Breast epithelium (tissue), 4 donors: ENCODE data around the gene KIFC1. TPM values are rescaled to one million over a fixed set of nuclear protein-coding genes. Genes with fewer than 3 reads are reported as not detected.
"Not testable (repeated sequence)": the region's sequence is repeated elsewhere in the genome, so short reads cannot be mapped to it uniquely, and the experiment has no call there.

ENCODE experiments used
- DNase-seq, 2 donors: peaks; one replicate each; pipeline ENCODE4 v3.0.0-alpha.2; 2019; ENCODE audit warnings: low spot score in 2 of 2
- H3K27ac ChIP-seq, 2 donors: fragments of 200-600 bp; sonication (generic) in 1 of 2; one replicate each; pipeline ENCODE4 v1.5.1; 2016 to 2019; ENCODE audit warnings: mild to moderate bottlenecking in 1 of 2
- H3K27me3 ChIP-seq, 2 donors: fragments of 200-600 bp; sonication (generic) in 1 of 2; one replicate each; pipeline versions ENCODE4 v1.5.1 to v1.6.0; 2017 to 2019; ENCODE audit warnings: control low read depth in 1 of 2, mild to moderate bottlenecking in 1 of 2
- H3K36me3 ChIP-seq: fragments of 200-600 bp; one replicate; pipeline ENCODE4 v1.5.1; 2019
- H3K4me1 ChIP-seq, 2 donors: fragments of 200-600 bp; sonication (generic); one replicate each; pipeline ENCODE4 v1.5.1; 2016 to 2019; ENCODE audit warnings: control low read depth in 1 of 2
- H3K4me3 ChIP-seq, 3 donors: fragments of 200-600 bp; sonication (generic); 1 replicate in 2 of 3; 2 replicates in 1 of 3; pipeline ENCODE4 v1.5.1; 2016 to 2019; ENCODE audit warnings: mild to moderate bottlenecking in 3 of 3, moderate library complexity in 2 of 3
- H3K9me3 ChIP-seq, 2 donors: fragments of 200-600 bp; sonication (generic) in 1 of 2; one replicate each; pipeline ENCODE4 v1.5.1; 2016 to 2019; ENCODE audit warnings: control low read depth in 1 of 2
- POLR2A ChIP-seq: fragments of 450-650 bp; IDR thresholded peaks from one replicate; pipeline ENCODE4 v1.6.1; 2016; ENCODE audit warnings: antibody characterized with exemption, mild to moderate bottlenecking, moderate library complexity
- POLR2AphosphoS5 ChIP-seq, 3 donors: sonication (generic); formaldehyde crosslinking; IDR thresholded peaks; one replicate each; pipeline ENCODE4 v1.6.1; 2017; ENCODE audit warnings: antibody characterized with exemption in 3 of 3
- intact Hi-C: fragments of 100-400 bp; cut with DNase I; formaldehyde crosslinking; loops from one replicate; pipeline ENCODE4 v1.15.1; 2023; ENCODE audit warnings: low total_unique reads
- total RNA-seq, 3 donors: library from RNA; depleted of rRNA; stranded (reverse); fragments of >200 nt; gene quantifications; one replicate each; pipeline ENCODE4 v1.1.0, GENCODE V29; 2016
- TF ChIP-seq, protein P1 (sequence below), 3 donors: fragments of 450-650 bp; IDR thresholded peaks; one replicate each; pipeline ENCODE4 v1.5.1; 2016 to 2017; ENCODE audit warnings: antibody characterized with exemption in 3 of 3, mild to moderate bottlenecking in 3 of 3, moderate library complexity in 3 of 3

Gene KIFC1
- total RNA-seq, 3 donors from 2014 or later: 2.0 to 3.8 (median 3.2) TPM

DNA sequence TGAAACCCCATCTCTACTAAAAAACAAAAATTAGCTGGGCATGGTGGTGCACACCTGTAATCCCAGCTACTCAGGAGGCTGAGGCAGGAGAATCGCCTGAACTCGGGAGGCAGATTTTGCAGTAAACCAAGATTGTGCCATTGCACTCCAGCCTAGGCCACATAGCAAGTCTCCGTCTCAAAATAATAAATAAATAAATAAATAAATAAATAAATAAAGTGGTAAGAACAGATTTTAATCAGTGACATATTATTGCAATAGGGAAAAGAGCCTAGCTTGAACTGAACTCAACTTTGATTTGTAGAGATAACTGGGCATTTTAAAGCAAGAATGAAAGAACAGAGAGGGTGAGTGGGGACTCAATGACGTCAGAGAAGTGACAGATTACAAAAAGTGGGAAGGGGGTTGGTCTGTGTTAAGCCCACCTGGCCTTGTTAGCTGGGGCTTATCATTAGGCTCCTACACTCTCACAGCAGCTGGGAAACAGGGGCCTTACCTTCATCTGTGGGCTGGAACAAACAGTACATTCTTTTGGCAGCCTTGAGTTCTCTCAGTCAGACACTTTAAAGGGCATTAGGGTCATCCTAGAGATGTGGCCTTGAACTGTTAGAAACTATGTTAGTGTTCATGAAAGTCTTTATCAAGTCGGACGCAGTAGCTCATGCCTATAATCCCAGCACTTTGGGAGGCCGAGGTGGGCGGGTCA is 24.5 kb upstream of the KIFC1 start:
- TF ChIP-seq POLR2AphosphoS5 (IDR thresholded peaks at IDR 0.05) (no peak), POLR2A (no peak)
- TF ChIP-seq, protein P1, sequence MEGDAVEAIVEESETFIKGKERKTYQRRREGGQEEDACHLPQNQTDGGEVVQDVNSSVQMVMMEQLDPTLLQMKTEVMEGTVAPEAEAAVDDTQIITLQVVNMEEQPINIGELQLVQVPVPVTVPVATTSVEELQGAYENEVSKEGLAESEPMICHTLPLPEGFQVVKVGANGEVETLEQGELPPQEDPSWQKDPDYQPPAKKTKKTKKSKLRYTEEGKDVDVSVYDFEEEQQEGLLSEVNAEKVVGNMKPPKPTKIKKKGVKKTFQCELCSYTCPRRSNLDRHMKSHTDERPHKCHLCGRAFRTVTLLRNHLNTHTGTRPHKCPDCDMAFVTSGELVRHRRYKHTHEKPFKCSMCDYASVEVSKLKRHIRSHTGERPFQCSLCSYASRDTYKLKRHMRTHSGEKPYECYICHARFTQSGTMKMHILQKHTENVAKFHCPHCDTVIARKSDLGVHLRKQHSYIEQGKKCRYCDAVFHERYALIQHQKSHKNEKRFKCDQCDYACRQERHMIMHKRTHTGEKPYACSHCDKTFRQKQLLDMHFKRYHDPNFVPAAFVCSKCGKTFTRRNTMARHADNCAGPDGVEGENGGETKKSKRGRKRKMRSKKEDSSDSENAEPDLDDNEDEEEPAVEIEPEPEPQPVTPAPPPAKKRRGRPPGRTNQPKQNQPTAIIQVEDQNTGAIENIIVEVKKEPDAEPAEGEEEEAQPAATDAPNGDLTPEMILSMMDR (IDR thresholded peaks at IDR 0.05): no peak
- H3K4me3 ChIP-seq: no peak overlapping the region
- DNase-seq: no peak
- no peaks in the 10 kb centered on the region for H3K4me1 ChIP-seq
- intact Hi-C loops: no loop called here
- H3K36me3 ChIP-seq: no peaks in the 10 kb centered on the region
- no peak overlapping the region for H3K27ac ChIP-seq
- no peaks in the 10 kb centered on the region for H3K27me3 ChIP-seq
- H3K9me3 ChIP-seq: no peaks in the 10 kb centered on the region

DNA sequence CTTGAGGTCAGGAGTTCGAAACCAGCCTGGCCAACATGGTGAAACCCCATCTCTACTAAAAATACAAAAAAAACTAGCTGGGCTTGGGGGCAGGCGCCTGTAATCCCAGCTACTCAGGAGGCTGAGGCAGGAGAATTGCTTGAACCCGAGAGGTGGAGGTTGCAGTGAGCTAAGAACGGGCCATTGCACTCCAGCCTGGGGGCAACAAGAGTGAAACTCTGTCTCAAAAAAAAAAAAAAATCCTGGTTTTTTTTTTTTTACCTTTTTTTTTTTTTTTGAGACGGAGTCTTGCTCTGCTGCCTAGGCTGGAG is 24.0 kb upstream of the KIFC1 start:
- H3K27ac ChIP-seq, H3K27me3 ChIP-seq, H3K4me1 ChIP-seq, DNase-seq, H3K4me3 ChIP-seq, H3K36me3 ChIP-seq, intact Hi-C loops, H3K9me3 ChIP-seq: not testable (repeated sequence)

DNA sequence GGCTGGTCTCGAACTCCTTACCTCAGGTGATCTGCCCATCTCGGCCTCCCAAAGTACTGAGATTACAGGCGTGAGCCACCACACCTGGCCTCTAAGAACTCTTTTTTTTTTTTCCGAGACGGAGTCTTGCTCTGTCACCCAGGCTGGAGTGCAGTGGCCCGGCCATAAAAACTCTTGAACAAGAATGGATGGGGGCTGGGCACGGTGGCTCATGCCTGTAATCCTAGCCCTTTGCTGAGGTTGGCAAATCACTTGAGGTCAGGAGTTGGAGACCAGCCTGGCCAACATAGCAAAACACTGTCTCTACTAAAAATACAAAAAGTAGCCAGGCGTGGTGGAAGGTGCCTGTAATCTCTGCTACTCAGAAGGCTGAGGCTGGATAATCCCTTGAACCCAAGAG is 19.7 kb upstream of the KIFC1 start:
- DNase-seq, H3K4me3 ChIP-seq, H3K36me3 ChIP-seq, H3K27me3 ChIP-seq, intact Hi-C loops, H3K27ac ChIP-seq, H3K9me3 ChIP-seq: not testable (repeated sequence)
- peaks cover 0 to 10% of the 10 kb centered on the region in 2 donors for H3K4me1 ChIP-seq

DNA sequence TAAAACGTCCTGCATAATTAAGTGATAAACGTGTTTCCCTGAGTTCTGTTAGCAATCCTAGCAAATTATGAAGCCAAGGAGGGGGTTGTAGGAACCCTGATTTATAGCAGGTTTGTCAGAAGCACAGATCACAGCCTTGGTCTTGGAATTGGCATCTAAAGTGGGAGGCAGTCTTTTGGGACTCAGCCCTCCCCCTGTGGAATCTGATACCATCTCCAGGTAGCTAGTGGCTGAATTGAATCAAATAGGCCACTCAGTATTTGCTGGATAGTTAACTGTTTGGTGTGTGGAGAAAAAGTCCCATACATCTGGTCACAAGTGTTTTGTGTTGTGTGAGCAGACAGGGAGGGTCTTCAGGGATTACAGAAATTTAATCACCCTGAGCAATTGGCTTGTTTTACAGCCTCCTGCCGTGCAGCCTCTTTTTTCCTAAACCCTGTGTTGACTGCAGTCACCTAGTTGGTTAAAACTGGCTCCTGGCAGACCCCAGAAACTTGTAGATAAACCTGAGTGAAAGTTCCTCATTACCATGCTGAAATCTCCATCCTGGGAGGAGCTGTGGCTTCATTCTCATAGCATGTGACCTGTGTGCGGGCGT is 19.0 kb upstream of the KIFC1 start:
- Histone ChIP-seq H3K4me1 (peaks cover 0 to 10% of the 10 kb centered on the region in 2 donors), H3K27me3 (no peaks in the 10 kb centered on the region), H3K9me3 (no peaks in the 10 kb centered on the region), H3K4me3 (no peak overlapping the region), H3K36me3 (no peaks in the 10 kb centered on the region), H3K27ac (peak overlapping the region; percentile 40 to 77)
- TF ChIP-seq, protein P1 (IDR thresholded peaks at IDR 0.05): no peak
- TF ChIP-seq POLR2A: no peak
- TF ChIP-seq POLR2AphosphoS5 (IDR thresholded peaks at IDR 0.05): no peak
- DNase-seq: no peak
- intact Hi-C loops: no loop called here

DNA sequence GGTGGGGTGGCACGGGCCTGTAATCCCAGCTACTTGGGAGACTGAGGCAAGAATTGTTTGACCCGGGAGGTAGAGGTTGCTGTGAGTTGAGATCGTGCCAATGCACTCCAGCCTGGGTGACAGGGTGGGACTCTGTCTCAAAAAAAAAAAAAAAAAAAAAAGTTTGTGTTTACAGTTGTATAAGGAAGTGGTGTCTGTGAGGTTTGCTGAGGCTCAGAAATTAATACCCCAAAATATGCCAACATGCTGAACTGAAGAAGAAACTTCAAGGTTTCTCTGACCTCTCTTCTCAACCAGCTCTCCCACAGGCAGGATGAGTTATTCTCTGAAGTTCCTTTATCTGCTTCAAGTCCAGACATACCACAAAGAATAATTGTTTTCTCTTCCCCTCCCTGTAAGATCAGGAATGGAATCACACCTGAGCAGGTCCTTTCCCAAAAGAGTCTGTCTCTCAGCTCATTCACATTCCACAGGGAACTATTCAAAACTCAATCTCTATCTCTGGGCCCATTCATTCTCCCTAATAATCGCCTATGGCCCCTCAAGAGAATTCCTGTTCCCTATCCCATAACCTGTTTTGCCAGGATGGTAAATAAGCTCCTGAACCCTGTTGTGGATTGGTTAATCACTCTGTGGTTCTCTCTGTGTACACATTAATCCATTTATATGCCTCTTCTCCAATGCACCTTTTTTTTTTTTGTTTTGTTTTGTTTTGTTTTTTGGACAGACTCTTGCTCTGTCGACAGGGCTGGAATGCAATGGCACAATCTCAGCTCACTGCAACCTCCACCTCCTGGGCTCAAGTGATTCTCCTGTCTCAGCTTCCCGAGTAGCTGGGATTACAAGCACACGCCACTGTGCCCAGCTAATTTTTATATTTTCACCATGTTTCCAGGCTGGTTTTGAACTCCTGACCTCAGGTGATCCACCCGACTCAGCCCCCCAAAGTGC is 17.4 kb upstream of the KIFC1 start:
- TF ChIP-seq, protein P1 (IDR thresholded peaks at IDR 0.05): no peak
- TF ChIP-seq POLR2AphosphoS5 (IDR thresholded peaks at IDR 0.05) (no peak), POLR2A (no peak)
- no peaks in the 10 kb centered on the region for H3K36me3 ChIP-seq

More for the DNA sequence above, 17.4 kb upstream of the KIFC1 start:
- intact Hi-C loops: no loop called here
- DNase-seq: no peak
- Histone ChIP-seq H3K27me3 (no peaks in the 10 kb centered on the region), H3K9me3 (no peaks in the 10 kb centered on the region), H3K27ac (peak overlapping the region; percentile 77 to 83), H3K4me1 (peaks cover 0 to 10% of the 10 kb centered on the region in 2 donors), H3K4me3 (peak overlapping the region in 1 of 3 donors; percentile 30)
